Erythroblast (primary cell): Measurements from ENCODE around the gene S100A16.

Experiments
- GATA1 ChIP-seq: IDR thresholded peaks from 2 replicates; pipeline ENCODE4 v1.6.1; 2011; ENCODE audit warnings: low read depth, mild to moderate bottlenecking, control low read depth, low read length, moderate library complexity
- POLR2A ChIP-seq: IDR thresholded peaks from 2 replicates; pipeline ENCODE4 v1.6.1; 2011; ENCODE audit warnings: mild to moderate bottlenecking, low read length

DNA sequence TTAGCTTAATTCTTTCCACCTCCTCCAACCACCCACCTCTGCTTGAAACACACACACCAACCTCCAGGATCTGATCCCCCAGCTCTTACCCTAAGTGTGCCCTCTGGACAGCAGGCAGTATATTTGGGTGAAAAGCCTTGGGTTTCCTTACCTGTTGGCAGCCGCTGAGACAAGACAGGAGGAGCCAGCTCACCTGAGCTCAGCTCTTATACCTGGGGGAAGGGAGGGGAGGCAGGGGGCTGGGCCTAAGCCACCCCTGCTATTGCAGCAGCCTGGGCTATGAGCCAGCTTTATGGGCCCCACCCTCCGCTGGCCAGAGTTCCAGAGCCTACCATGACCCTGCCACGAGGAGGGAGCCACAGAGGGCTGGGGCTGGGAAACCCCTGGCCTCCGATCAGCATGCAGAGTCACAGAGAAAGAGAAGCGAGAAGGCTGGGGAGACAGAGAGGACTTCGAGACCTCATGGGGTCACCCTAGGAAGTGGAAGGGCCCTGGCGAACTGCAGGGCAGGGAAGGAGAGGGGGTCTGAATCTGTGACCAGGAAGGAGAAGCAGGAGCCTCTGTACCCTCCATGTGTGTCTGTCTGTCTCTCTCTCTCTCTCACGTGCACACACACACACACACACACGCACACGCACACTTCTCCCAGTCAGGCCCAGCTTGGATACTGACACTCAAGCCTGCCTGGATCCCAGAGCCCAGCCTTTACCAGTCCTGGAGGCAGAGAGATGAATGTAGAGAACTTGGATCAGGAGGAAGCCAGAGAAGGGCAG is 3.4 kb upstream of the S100A16 start, which contains the start of gene S100A14:
- no peak for TF ChIP-seq POLR2A
- TF ChIP-seq GATA1, result no peak
